NCI-H1436 treated with DMSO at 0.1 percent for 48 hours (cell line): ENCODE measurements around the gene TTF2.
"Not testable (repeated sequence)": the region's sequence is repeated elsewhere in the genome, so short reads cannot be mapped to it uniquely, and the experiment has no call there.

Experiments
- DNase-seq: peaks from one replicate; lab custom pipeline; 2025; lab: John Stamatoyannopoulos, UW

TTF2 gene

GRCh38 chr1:117121589-117122329 is 61.6 kb downstream of the TTF2 start, which contains the start of gene TRIM45:
TSS of gene TRIM45 (minus strand) at chr1:117121749. CDS start at chr1:117121201, 548 bp downstream.
- peak; percentile 73 for DNase-seq

GRCh38 chr1:117122330-117123025 is 62.4 kb downstream of the TTF2 start:
- DNase-seq, result no peak

- DNase-seq, result no peak
These were observed 63.1 kb downstream of the TTF2 start for GRCh38 chr1:117123274-117123673.

- DNase-seq, result no peak
These were observed 64.5 kb downstream of the TTF2 start for GRCh38 chr1:117124661-117125060.

GRCh38 chr1:117127795-117128194 is 67.7 kb downstream of the TTF2 start:
- no peak for DNase-seq

- DNase-seq, result no peak
These were observed 68.4 kb downstream of the TTF2 start for GRCh38 chr1:117128323-117129079.

- no peak for DNase-seq
These were observed 70.4 kb downstream of the TTF2 start for GRCh38 chr1:117130526-117130925.

- DNase-seq, result no peak
These were observed 75.2 kb downstream of the TTF2 start for GRCh38 chr1:117135329-117135728.

- DNase-seq, result no peak
These were observed 76.6 kb downstream of the TTF2 start for GRCh38 chr1:117136749-117137148.

GRCh38 chr1:117137281-117137855 is 77.2 kb downstream of the TTF2 start:
- DNase-seq, result no peak

- DNase-seq, result no peak
These were observed 78.0 kb downstream of the TTF2 start for GRCh38 chr1:117138106-117138505.

GRCh38 chr1:117138561-117138960 is 78.4 kb downstream of the TTF2 start:
- no peak for DNase-seq

- no peak for DNase-seq
These were observed 82.1 kb downstream of the TTF2 start for GRCh38 chr1:117142200-117142599.

GRCh38 chr1:117143172-117143571 is 83.0 kb downstream of the TTF2 start:
- DNase-seq, result no peak

GRCh38 chr1:117143871-117144270 is 83.7 kb downstream of the TTF2 start:
- DNase-seq, result no peak

GRCh38 chr1:117146072-117146471 is 85.9 kb downstream of the TTF2 start:
- no peak for DNase-seq

GRCh38 chr1:117146575-117147340 is 86.6 kb downstream of the TTF2 start:
- no peak for DNase-seq

- DNase-seq, result no peak
These were observed 87.3 kb downstream of the TTF2 start for GRCh38 chr1:117147341-117147831.

GRCh38 chr1:117147856-117148588 is 87.9 kb downstream of the TTF2 start:
- no peak for DNase-seq

- DNase-seq, result no peak
These were observed 90.2 kb downstream of the TTF2 start for GRCh38 chr1:117150316-117150715.

GRCh38 chr1:117151305-117151704 is 91.2 kb downstream of the TTF2 start:
- not testable (repeated sequence) for DNase-seq
